Stimulated activated CD8-positive, alpha-beta memory T cell treated with anti-CD3 and anti-CD28 coated beads, Interleukin-12 subunit alpha, Interleukin-12 subunit beta, amount 100 ng/mL, for 24 hours (primary cell): ENCODE results near the gene STAG3.
"Not testable (repeated sequence)": the region's sequence is repeated elsewhere in the genome, so short reads cannot be mapped to it uniquely, and the experiment has no call there.

ENCODE experiments used
- DNase-seq: peaks from one replicate; pipeline ENCODE4 v3.0.0-alpha.2; 2020; ENCODE audit errors: extremely low read depth

The STAG3 gene

DNA sequence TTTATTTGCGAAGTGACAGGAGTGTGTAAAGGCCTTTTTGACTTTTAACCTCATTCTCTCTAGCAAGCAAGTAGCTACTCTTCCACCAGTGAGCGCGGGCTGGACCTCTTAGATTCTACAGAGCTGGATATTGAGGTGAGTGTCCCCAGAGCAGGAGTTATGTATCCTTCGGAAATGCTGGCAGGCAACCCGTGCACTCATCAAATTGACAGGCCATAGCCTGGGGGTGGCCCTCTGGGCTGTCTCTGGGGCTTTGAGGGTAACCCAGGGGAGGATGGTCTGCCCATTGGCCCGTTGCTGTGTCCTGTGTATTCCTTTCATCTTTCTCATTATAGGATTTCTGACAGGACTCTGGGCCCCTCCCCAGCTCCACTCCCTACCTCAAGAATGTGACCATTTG is 36.0 kb downstream of the STAG3 start:
- no peak for DNase-seq

- DNase-seq, result not testable (repeated sequence)
These were observed 36.6 kb downstream of the STAG3 start for GRCh38 chr7:100214356-100214755.

DNA sequence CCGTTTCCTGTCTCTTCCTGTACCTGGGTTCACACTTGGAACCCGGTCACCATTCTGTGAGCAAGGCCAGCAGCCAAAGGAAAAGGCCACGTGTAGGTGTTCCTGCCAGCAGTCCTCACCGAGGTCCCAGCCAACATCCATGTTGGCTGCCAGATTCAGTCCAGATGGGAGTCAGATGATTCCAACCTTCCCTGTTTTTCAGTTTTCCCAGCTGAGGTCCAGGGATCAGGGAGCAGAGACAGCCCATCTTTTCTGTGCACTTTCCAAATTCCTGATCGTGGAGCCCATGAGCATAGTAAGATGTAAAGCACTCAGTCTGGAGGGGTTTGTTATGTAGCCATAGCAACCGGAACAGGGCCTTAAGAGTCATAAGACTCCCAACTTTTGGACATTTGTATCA is 38.2 kb downstream of the STAG3 start:
- no peak for DNase-seq

DNA sequence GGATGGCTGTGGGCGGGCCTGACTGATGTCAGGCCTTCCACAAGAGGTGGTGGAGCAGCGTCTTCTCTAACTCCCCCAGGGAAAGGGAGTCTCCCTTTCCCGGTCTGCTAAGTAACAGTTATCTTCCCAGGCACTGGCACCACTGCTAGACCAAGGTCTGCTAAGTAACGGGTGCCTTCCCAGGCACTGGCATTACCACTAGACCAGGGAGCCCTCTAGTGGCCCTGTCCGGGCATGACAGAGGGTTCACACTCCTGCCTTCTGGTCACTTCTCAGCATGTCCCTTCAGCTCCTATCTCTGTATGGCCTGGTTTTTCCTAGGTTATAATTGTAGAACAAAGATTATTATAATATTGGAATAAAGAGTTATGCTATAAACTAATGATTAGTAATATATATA is 40.2 kb downstream of the STAG3 start:
- DNase-seq, result not testable (repeated sequence)

DNA sequence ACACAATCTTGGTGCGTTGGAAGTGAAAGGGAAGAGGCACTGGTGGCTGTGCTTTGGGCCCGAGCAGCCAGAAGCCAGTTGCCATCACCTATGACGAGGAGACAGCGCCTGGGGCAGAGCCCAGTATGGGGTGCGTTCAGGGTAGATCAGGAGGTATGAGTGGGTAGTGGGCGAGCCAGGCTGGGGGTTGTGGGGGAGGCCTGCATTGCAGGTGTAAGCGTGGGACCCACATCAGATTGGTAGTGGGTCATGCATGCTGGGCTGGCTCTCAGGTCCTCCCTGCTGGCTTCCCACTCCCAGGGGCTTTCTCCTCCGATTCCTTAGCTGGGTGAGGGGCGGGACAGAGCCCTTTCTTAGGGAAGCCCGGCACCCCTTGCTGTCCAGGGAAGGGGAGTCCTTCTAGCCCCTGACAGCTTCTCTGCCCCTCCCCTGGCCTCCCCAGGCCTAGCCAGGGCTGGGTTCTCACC is 41.6 kb downstream of the STAG3 start:
- DNase-seq, result no peak

DNA sequence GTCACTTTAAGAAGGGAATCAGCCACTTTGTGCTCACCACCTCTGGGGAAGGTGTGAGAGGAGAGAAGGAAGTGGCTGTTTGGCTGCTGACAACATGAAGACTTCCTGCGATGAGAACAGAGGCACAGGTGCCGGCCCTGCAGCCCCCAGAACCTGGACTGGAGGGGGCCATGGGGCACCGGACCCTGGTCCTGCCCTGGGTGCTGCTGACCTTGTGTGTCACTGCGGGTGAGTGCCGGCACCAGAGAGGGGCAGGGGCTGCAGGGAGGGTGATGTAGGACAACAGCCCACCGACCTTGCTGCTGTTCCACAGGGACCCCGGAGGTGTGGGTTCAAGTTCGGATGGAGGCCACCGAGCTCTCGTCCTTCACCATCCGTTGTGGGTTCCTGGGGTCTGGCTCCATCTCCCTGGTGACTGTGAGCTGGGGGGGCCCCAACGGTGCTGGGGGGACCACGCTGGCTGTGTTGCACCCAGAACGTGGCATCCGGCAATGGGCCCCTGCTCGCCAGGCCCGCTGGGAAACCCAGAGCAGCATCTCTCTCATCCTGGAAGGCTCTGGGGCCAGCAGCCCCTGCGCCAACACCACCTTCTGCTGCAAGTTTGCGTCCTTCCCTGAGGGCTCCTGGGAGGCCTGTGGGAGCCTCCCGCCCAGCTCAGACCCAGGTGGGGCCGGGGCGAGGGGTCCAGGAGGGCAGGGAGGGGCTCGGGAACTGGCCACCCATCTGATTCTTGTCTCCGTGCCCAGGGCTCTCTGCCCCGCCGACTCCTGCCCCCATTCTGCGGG is 42.3 kb downstream of the STAG3 start, which contains the start of gene PVRIG:
PVRIG (plus strand) TSS at position 149 of the 785 bp plus-strand sequence; CDS start at position 171, 22 bp downstream.
- not testable (repeated sequence) for DNase-seq

DNA sequence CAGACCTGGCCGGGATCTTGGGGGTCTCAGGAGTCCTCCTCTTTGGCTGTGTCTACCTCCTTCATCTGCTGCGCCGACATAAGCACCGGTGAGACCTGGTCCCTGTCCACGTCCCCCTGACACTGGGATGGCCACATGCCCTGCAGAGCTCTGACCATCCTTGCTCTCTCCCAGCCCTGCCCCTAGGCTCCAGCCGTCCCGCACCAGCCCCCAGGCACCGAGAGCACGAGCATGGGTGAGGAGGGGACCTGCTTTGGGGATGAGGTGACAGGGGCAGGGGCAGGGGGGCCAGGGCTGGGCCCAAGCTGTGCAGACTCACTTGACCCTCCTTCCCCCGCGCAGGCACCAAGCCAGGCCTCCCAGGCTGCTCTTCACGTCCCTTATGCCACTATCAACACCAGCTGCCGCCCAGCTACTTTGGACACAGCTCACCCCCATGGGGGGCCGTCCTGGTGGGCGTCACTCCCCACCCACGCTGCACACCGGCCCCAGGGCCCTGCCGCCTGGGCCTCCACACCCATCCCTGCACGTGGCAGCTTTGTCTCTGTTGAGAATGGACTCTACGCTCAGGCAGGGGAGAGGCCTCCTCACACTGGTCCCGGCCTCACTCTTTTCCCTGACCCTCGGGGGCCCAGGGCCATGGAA is 43.0 kb downstream of the STAG3 start:
- DNase-seq, result no peak

- peak; percentile 57 for DNase-seq
These were observed 43.6 kb downstream of the STAG3 start for GRCh38 chr7:100221231-100221718.

DNA sequence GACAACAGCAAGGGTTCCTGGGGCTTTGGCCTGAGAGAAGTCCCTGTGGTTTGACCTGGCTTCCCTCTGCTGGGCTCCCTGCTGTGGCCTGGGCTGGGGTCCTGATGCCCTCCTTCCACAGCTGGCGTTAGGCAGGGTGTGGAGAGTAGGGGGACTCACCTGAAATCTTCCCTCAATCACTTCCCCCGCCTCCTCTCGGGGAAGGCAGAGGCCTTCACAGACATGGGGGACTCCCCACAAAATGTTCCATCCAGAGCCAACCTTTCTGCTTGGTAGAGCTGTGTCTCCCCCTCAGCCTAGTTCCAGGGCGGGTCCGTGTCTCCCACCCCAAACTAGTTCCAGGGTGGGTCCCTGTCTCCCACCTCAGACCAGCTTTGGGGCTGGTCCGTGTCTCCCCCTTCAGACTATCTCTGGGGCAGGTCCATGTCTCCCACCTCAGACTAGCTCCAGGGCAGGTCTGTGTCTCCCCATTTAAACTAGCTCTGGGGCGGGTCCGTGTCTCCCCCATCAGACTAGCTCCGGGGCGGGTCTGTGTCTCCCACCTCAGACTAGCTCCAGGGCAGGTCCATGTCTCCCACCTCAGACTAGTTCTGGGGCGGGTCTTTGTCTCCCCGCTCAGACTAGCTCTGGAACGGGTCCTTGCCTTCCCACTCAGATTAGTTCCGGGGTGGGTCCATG is 44.2 kb downstream of the STAG3 start:
- DNase-seq, result no peak

DNA sequence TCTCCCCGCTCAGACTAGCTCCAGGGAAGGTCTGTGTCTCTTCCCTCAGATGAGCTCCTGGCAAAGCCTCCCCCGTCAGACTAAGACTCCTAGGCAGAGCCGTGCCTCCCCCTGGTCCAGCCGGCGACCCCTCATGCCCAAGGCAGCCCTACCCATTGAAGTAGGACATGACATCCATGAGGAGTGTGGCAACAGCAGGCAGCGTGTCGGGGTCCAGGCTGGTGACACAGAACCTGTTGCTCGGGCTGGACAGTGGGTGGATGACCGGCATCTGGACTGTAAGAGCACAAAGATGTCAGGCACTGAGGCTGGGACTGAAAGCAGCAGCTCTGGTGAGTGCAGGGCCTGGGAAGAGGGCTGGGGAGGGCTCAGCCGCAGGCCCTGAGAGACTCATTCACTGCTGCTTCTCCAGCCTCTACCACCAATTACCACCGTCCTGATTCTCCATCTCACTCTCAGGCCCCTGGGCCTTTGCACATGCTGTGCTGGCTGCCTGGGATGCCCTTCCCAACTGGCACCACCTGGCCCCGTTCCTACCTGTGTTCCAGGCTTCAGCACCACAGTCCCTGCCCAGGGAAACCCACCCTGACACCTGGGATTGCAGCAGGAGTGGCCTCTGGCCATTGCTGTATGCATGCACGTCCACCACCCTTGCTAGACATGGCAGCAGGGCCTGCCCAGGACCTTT is 44.9 kb downstream of the STAG3 start:
- no peak for DNase-seq

DNA sequence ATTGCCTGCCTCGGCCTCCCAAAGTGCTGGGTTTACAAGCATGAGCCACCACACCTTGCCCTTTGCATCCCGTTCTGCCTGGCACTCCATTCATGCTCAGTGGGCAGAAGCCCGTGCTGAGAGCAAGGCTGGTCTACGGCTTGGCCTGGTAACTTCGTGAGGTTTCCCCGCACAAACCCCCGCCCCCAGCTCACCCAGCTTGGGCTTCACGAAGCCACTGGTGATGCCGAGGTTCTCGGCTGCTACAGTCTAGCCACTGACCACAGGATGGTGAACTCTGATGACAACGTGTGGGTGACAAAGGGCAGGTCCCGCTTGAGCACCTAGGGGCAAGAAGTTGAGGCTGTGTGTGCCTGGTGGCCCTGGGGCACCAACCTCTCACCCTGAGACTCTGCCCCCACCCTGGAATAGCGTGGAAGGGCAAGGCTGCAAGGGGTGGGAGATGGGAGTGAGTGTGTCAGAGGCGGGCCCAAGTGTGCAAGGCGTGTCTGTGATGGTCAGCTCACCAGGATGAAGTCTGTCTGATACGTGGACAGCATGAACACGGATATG is 45.7 kb downstream of the STAG3 start:
- DNase-seq, result not testable (repeated sequence)

- DNase-seq, result not testable (repeated sequence)
These were observed 47.2 kb downstream of the STAG3 start for GRCh38 chr7:100224891-100225290.

GRCh38 chr7:100234660-100235317 is 57.1 kb downstream of the STAG3 start:
- not testable (repeated sequence) for DNase-seq

GRCh38 chr7:100239975-100240374 is 62.3 kb downstream of the STAG3 start:
- DNase-seq, result not testable (repeated sequence)

DNA sequence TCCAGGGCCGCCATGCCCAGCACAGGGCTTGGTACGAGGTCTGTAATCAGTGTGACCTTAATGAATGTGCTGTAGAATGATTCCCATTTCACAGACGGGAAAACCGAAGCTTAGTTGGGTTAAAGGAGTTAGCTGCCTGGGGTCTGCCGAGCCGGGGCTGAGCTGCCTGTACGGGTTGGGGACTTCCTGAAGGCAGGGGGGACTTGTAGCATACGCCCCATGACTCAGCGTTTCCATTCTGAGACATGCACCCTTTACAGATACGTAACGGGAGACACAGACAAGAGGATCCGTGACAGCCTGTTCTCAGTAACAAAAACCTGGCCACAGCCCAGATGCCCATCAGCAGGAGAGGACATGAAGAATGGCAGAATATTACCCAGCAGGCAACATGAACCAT is 65.7 kb downstream of the STAG3 start:
- peak; percentile 39 for DNase-seq

DNA sequence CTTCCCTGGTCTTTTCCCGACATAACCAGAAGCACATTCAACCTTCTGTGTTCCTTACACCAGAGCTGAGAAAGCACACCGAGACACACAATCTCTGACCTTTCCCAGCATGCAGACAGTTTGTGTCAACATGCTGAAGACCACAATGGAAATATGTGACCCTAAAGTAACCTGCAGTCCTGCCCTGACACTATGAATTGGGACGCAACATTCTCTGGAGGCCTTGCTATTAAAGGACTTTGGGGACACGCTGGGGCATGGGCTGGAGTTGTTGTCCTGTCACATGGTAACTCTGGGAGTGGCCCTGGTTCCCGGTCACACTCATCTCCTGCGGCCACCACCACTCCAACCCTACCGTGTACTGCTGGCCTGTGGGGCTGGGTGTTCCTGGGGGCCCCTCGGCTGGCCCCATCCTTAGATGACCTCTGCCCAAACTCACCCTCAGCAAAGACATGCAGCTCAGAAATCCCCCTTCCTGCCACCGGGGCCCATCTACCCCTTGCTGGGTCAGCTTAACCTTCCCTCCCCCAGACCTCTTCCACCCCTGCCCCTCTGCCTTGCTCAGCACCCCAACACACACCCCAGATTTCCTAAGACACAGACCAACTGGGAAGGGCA is 67.4 kb downstream of the STAG3 start:
- not testable (repeated sequence) for DNase-seq

DNA sequence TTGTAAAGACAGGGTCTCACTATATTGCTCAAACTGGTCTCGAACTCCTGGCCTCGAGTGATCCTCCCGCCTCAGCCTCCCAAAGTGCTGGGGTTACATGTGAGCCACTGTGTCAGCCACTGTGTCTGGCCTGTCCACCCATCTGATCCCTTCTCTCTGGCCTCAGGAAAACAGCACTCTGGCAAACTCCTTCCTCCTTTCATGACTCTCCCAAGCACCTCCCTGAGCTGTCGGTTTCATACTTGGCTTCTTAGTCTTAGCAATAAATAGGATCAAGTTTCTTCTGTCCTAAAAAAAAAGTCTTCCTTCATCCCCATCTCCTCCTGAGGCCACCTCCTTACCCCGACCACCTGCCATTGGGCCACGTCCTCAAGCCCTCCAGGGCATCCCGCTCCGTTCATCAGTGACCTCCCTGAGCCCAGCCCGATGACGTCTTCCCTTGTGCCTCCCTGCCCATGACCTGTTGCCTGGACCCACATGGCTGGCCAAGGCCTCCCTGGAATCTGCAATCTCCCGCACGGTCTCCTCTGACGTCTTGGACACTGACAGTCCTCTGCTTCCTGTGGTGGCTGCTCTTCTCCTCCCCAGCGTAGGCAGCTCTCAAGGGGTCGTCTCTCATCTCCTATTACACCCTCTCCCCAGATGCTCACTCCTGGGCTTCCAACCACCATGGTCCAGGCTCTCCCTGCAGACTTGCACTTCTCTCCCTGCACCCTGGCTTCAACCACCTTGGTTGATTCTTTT is 68.6 kb downstream of the STAG3 start:
- DNase-seq, result not testable (repeated sequence)

GRCh38 chr7:100246865-100247137 is 69.1 kb downstream of the STAG3 start:
- DNase-seq, result not testable (repeated sequence)

- DNase-seq, result no peak
These were observed 69.5 kb downstream of the STAG3 start for GRCh38 chr7:100247152-100247757.
